K562 (cell line): ENCODE results near the gene SERTAD1. TPM values are rescaled to one million over a fixed set of nuclear protein-coding genes. Genes with fewer than 3 reads are reported as not detected.
A peak's percentile ranks its signal among the peaks of the same experiment; 100 is the strongest.

Experiments
- AFF4 ChIP-seq: sonication (generic); formaldehyde crosslinking; IDR thresholded peaks from 2 replicates; pipeline ENCODE4 v1.8.0; 2023; ENCODE audit warnings: mild to moderate bottlenecking, missing genetic modification reagents
- EP400 ChIP-seq: fragments of 450-650 bp; IDR thresholded peaks from 2 replicates; pipeline ENCODE4 v1.6.1; 2017; ENCODE audit warnings: antibody characterized with exemption, mild to moderate bottlenecking, moderate library complexity
- ETS2 ChIP-seq: IDR thresholded peaks from 2 replicates; pipeline ENCODE4 v1.6.1; 2016; ENCODE audit warnings: borderline replicate concordance, missing genetic modification characterization, mild to moderate bottlenecking, moderate library complexity, missing compliant biosample characterization; ENCODE audit not compliant: poor library complexity, severe bottlenecking
- GABPA ChIP-seq: fragments of 200-800 bp; sonication (Bioruptor generic); conservative IDR thresholded peaks from 2 replicates; pipeline ENCODE4 v1.6.1; 2016; ENCODE audit warnings: low read depth, missing genetic modification characterization, missing compliant biosample characterization
- HINFP ChIP-seq: fragments of 450-650 bp; conservative IDR thresholded peaks from 2 replicates; pipeline ENCODE4 v1.6.1; 2016; ENCODE audit warnings: missing genetic modification characterization, low read depth, mild to moderate bottlenecking, control low read depth, missing compliant biosample characterization
- KAT2B ChIP-seq: IDR thresholded peaks from one replicate; pipeline ENCODE4 v1.6.1; 2012; ENCODE audit warnings: low read depth, mild to moderate bottlenecking, control low read depth, inconsistent platforms, low read length, moderate library complexity
- KAT8 ChIP-seq: fragments of 450-650 bp; IDR thresholded peaks from 2 replicates; pipeline ENCODE4 v1.6.1; 2016; ENCODE audit warnings: low read depth, mild to moderate bottlenecking
- LEF1 ChIP-seq: fragments of 450-650 bp; IDR thresholded peaks from 2 replicates; pipeline ENCODE4 v1.6.1; 2016; ENCODE audit warnings: mild to moderate bottlenecking
- NUFIP1 ChIP-seq: fragments of 450-650 bp; IDR thresholded peaks from 2 replicates; pipeline ENCODE4 v1.6.1; 2018; ENCODE audit not compliant: partially characterized antibody
- SRSF3 ChIP-seq: fragments of 200-400 bp; formaldehyde crosslinking; IDR thresholded peaks from 2 replicates; pipeline ENCODE4 v1.6.1; 2016; ENCODE audit warnings: mild to moderate bottlenecking, low read length, moderate library complexity; ENCODE audit not compliant: insufficient read depth
- TCFL5 ChIP-seq: fragments of 250-450 bp; sonication (Bioruptor Pico); conservative IDR thresholded peaks from 2 replicates; pipeline ENCODE4 v1.6.1; 2021; ENCODE audit warnings: mild to moderate bottlenecking, moderate library complexity, matching md5 sums
- ZMIZ1 ChIP-seq, 2 experiments: fragments of 150-350 bp in 1 of 2; IDR thresholded peaks; 2 replicates each; pipeline ENCODE4 v1.6.1; 2012 to 2016; ENCODE audit warnings: low read depth in 2 of 2, low read length in 2 of 2, mild to moderate bottlenecking in 1 of 2, moderate library complexity in 1 of 2
- ZNF23 ChIP-seq: fragments of 250-450 bp; sonication (Bioruptor Pico); IDR thresholded peaks from 2 replicates; pipeline ENCODE4 v1.4.0; 2020; ENCODE audit warnings: mild to moderate bottlenecking
- ZNF639 ChIP-seq, 2 experiments: fragments of 200-800 bp in 1 of 2; sonication (Bioruptor generic) in 1 of 2; sonication (generic) in 1 of 2; formaldehyde crosslinking in 1 of 2; IDR thresholded peaks in 1 of 2; conservative IDR thresholded peaks in 1 of 2; 2 replicates each; pipeline versions ENCODE4 v1.5.0 to v1.6.1; 2016 to 2020; ENCODE audit warnings: missing compliant biosample characterization in 1 of 2, missing genetic modification characterization in 1 of 2, missing genetic modification reagents in 1 of 2
- polyA plus RNA-seq, 8 experiments: library from polyadenylated mRNA; depleted of rRNA in 4 of 8; stranded (reverse) in 5 of 8; unstranded in 3 of 8; fragments of >200 nt; fragmentation: Nextera tagmentation in 2 of 8; fragmentation: Illumina TruSeq in 1 of 8; extraction: Ambion mirVana in 2 of 8; extraction: Trizol in 1 of 8; gene quantifications; 2 replicates each; pipeline versions ENCODE4 v1.2.1 to v1.2.3, GENCODE V29; 2011 to 2014; ENCODE audit warnings: inconsistent platforms in 1 of 8, missing spikeins in 1 of 8
- total RNA-seq, 7 experiments: library from RNA; depleted of rRNA in 6 of 7; stranded (reverse); fragments of >200 nt in 6 of 7; fragmentation: Illumina TruSeq in 2 of 7; extraction: Trizol in 2 of 7; gene quantifications; 2 replicates each; pipeline versions ENCODE4 v1.2.1 to v1.2.3, GENCODE V29; 2011 to 2021; ENCODE audit warnings: low replicate concordance in 1 of 7

The SERTAD1 gene
- total and polyA plus RNA-seq, 9 of the 15 experiments (the other 6 are each of a cell fraction or from before 2014, with no cell fraction given), result 0.15 to 8.7 (median 4.9) TPM

GRCh38 chr19:40425450-40426287 lies at the start of gene SERTAD1 (continued):
- TF ChIP-seq ZMIZ1 (IDR thresholded peaks at IDR 0.05; ENCODE audit: low read depth in 2 of 2, low read length in 2 of 2), result peak in 1 of 2 experiments; percentile 11; a peak in 1 of 4 replicates
- no peak for TF ChIP-seq TCFL5 (CRISPR knock-in tag)
- TF ChIP-seq NUFIP1, result no peak
- no peak for TF ChIP-seq ETS2 (tag)
- TF ChIP-seq EP400, result peak; percentile 32; the same call in 1 of the 2 replicates
- TF ChIP-seq ZNF639 (CRISPR knock-in tag; conservative IDR thresholded peaks at IDR 0.05 in 1 of 2, IDR thresholded peaks at IDR 0.05 in 1 of 2), result peak in 1 of 2 experiments; percentile 85; a peak in 2 of 4 replicates
- TF ChIP-seq AFF4 (CRISPR knock-in tag), result 0 out of 2 replicates have a peak, but pooled peaks have one; percentile 39
- TF ChIP-seq LEF1, result 0 out of 2 replicates have a peak, but pooled peaks have one; percentile 17
- no peak for TF ChIP-seq KAT2B
- peak; percentile 66 for TF ChIP-seq GABPA (tag)
- TF ChIP-seq SRSF3, result no peak
- no peak for TF ChIP-seq ZNF23
- TF ChIP-seq HINFP (tag), result no peak
- no peak for TF ChIP-seq KAT8
